H9 (cell line): ENCODE measurements around the gene POT1. TPM values are rescaled to one million over a fixed set of nuclear protein-coding genes. Genes with fewer than 3 reads are reported as not detected.

Experiments
- DNase-seq: peaks from one replicate; pipeline ENCODE4 v3.0.0-alpha.2; 2017
- H2AFZ ChIP-seq: one replicate; pipeline ENCODE4 v1.6.1; 2013; ENCODE audit warnings: mild to moderate bottlenecking, low read length, control low read depth, moderate library complexity
- H2AK5ac ChIP-seq: 2 replicates; pipeline ENCODE4 v1.6.1; 2013; ENCODE audit warnings: low read length, control low read depth, mixed read lengths; ENCODE audit not compliant: insufficient read length
- H2BK120ac ChIP-seq: one replicate; pipeline ENCODE4 v1.6.1; 2013; ENCODE audit warnings: low read depth, mild to moderate bottlenecking, low read length, control low read depth, inconsistent platforms; ENCODE audit not compliant: poor library complexity, severe bottlenecking
- H2BK12ac ChIP-seq: 2 replicates; pipeline ENCODE4 v1.6.1; 2013; ENCODE audit warnings: low read length, control low read depth, mixed read lengths, low read depth; ENCODE audit not compliant: insufficient read length
- H2BK15ac ChIP-seq: 2 replicates; pipeline ENCODE4 v1.6.1; 2013; ENCODE audit warnings: low read depth, low read length, control low read depth
- H2BK20ac ChIP-seq: one replicate; pipeline ENCODE4 v1.6.1; 2013; ENCODE audit warnings: low read depth, mild to moderate bottlenecking, low read length, control low read depth, inconsistent platforms; ENCODE audit not compliant: poor library complexity, severe bottlenecking
- H2BK5ac ChIP-seq: 2 replicates; pipeline ENCODE4 v1.6.1; 2013; ENCODE audit warnings: low read length, control low read depth, mixed read lengths; ENCODE audit not compliant: insufficient read length
- H3K14ac ChIP-seq: 2 replicates; pipeline ENCODE4 v1.6.1; 2013; ENCODE audit warnings: low read length, control low read depth; ENCODE audit not compliant: insufficient read depth
- H3K18ac ChIP-seq: 2 replicates; pipeline ENCODE4 v1.6.1; 2013; ENCODE audit warnings: low read depth, mild to moderate bottlenecking, mixed read lengths, low read length, control low read depth; ENCODE audit not compliant: insufficient read length
- H3K23ac ChIP-seq: 2 replicates; pipeline ENCODE4 v1.6.1; 2013; ENCODE audit warnings: low read length, control low read depth, mixed read lengths, low read depth; ENCODE audit not compliant: insufficient read length
- H3K23me2 ChIP-seq: 2 replicates; pipeline ENCODE4 v1.6.1; 2013; ENCODE audit warnings: low read depth, mild to moderate bottlenecking, mixed read lengths, low read length, control low read depth; ENCODE audit not compliant: insufficient read length, poor library complexity, severe bottlenecking
- H3K27ac ChIP-seq: 2 replicates; pipeline ENCODE4 v1.5.1; 2013; ENCODE audit warnings: low read length, control low read depth, mixed read lengths, low read depth; ENCODE audit not compliant: insufficient read length
- H3K27me3 ChIP-seq: 2 replicates; pipeline ENCODE4 v1.6.1; 2013; ENCODE audit warnings: low read length, control low read depth, inconsistent platforms; ENCODE audit not compliant: insufficient read depth
- H3K4ac ChIP-seq: 2 replicates; pipeline ENCODE4 v1.6.1; 2013; ENCODE audit warnings: low read depth, mild to moderate bottlenecking, control low read depth, inconsistent platforms, low read length, moderate library complexity
- H3K4me1 ChIP-seq: 2 replicates; pipeline ENCODE4 v1.6.1; 2013; ENCODE audit warnings: low read length, control low read depth, inconsistent platforms; ENCODE audit not compliant: insufficient read depth
- H3K4me2 ChIP-seq: 2 replicates; pipeline ENCODE4 v1.6.1; 2013; ENCODE audit warnings: low read length, control low read depth, mixed read lengths; ENCODE audit not compliant: insufficient read length, insufficient read depth
- H3K56ac ChIP-seq: 2 replicates; pipeline ENCODE4 v1.6.1; 2013; ENCODE audit warnings: low read depth, mild to moderate bottlenecking, mixed read lengths, low read length, control low read depth; ENCODE audit not compliant: insufficient read length
- H3K79me1 ChIP-seq: 2 replicates; pipeline ENCODE4 v1.6.1; 2013; ENCODE audit warnings: low read depth, mild to moderate bottlenecking, moderate library complexity, low read length, control low read depth, inconsistent platforms; ENCODE audit not compliant: insufficient read depth, poor library complexity, severe bottlenecking
- H3K79me2 ChIP-seq: 2 replicates; pipeline ENCODE4 v1.6.1; 2013; ENCODE audit warnings: low read length, control low read depth, inconsistent platforms; ENCODE audit not compliant: insufficient read depth
- H3K9ac ChIP-seq: 2 replicates; pipeline ENCODE4 v1.6.1; 2013; ENCODE audit warnings: low read length, control low read depth, mixed read lengths; ENCODE audit not compliant: insufficient read length; ENCODE audit errors: extremely low read depth
- H3K9me3 ChIP-seq: one replicate; pipeline ENCODE4 v1.6.1; 2013; ENCODE audit warnings: low read depth, low read length, inconsistent platforms; ENCODE audit not compliant: control insufficient read depth
- H3T11ph ChIP-seq: one replicate; pipeline ENCODE4 v1.6.1; 2013; ENCODE audit warnings: mild to moderate bottlenecking, low read length, control low read depth, inconsistent platforms
- H4K20me1 ChIP-seq: one replicate; pipeline ENCODE4 v1.6.1; 2013; ENCODE audit not compliant: control insufficient read depth, insufficient read length, insufficient read depth
- H4K5ac ChIP-seq: 2 replicates; pipeline ENCODE4 v1.6.1; 2013; ENCODE audit warnings: low read depth, mild to moderate bottlenecking, mixed read lengths, low read length, control low read depth; ENCODE audit not compliant: insufficient read length
- H4K8ac ChIP-seq: replicated peaks from 2 replicates; pipeline ENCODE4 v1.6.1; 2013; ENCODE audit warnings: low read length, control low read depth, mixed read lengths, low read depth; ENCODE audit not compliant: insufficient read length
- H4K91ac ChIP-seq: 2 replicates; pipeline ENCODE4 v1.6.1; 2013; ENCODE audit warnings: low read depth, mild to moderate bottlenecking, moderate library complexity, mixed read lengths, low read length, control low read depth; ENCODE audit not compliant: insufficient read length
- H3K27ac Mint-ChIP-seq, 3 experiments: 2 replicates in 2 of 3; 3 replicates in 1 of 3; pipeline ENCODE4 v1.8.0; 2020 to 2021; ENCODE audit warnings: mixed read lengths in 3 of 3, mild to moderate bottlenecking in 1 of 3, moderate library complexity in 1 of 3
- H3K27me3 Mint-ChIP-seq: 2 replicates; pipeline ENCODE4 v1.8.0; 2021; ENCODE audit warnings: low read depth, mild to moderate bottlenecking, moderate library complexity, mixed read lengths
- H3K36me3 Mint-ChIP-seq, 3 experiments: 2 replicates in 2 of 3; 3 replicates in 1 of 3; pipeline ENCODE4 v1.8.0; 2020 to 2021; ENCODE audit warnings: low read depth in 3 of 3, mixed read lengths in 3 of 3; ENCODE audit not compliant: insufficient read depth in 1 of 3
- H3K4me1 Mint-ChIP-seq, 2 experiments: 2 replicates each; pipeline ENCODE4 v1.8.0; 2020; ENCODE audit warnings: mixed read lengths in 2 of 2
- H3K4me3 Mint-ChIP-seq, 2 experiments: 2 replicates in 1 of 2; 3 replicates in 1 of 2; pipeline ENCODE4 v1.8.0; 2020 to 2021; ENCODE audit warnings: mild to moderate bottlenecking in 2 of 2, mixed read lengths in 2 of 2, moderate library complexity in 1 of 2
- H3K9me3 Mint-ChIP-seq, 2 experiments: 2 replicates in 1 of 2; 3 replicates in 1 of 2; pipeline ENCODE4 v1.8.0; 2020; ENCODE audit warnings: mild to moderate bottlenecking in 2 of 2, mixed read lengths in 2 of 2, moderate library complexity in 1 of 2
- total RNA-seq: library from RNA; stranded (reverse); gene quantifications from 2 replicates; pipeline ENCODE4 v1.2.1, GENCODE V29; 2021
- TF ChIP-seq, protein P1 (sequence below): fragments of 200-600 bp; sonication (generic); conservative IDR thresholded peaks from 3 replicates; pipeline ENCODE4 v1.8.0; 2021; ENCODE audit warnings: antibody characterized with exemption, mild to moderate bottlenecking

The POT1 gene
- total RNA-seq, 1 experiment from 2014 or later, result 23.4 TPM

DNA sequence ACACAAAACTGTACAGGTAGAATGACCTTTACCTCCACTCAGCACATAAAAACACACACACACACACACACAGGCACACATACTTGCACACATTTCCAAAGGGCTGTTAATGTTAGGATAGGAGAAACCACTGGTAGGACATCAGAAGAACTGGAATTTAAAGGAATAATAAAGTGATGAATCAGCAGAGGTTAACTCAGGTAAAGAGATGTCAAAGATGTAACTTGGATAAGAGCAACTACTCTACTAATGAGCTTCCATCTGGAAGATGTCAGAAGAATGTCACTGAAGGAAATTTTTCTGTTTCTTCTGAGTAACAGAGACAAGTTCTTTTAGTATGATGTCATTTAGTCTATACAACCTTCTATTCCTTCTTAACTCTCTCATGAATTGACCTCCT is 137.6 kb downstream of the POT1 start:
- Mint-ChIP-seq H3K4me3 (no peak overlapping the region), H3K4me1 (peaks cover 0 to 2% of the 10 kb centered on the region in 2 experiments; a peak in 2 of 4 replicates), H3K36me3 (no peaks in the 10 kb centered on the region), H3K27ac (no peak overlapping the region), H3K27me3 (no peaks in the 10 kb centered on the region), H3K9me3 (no peaks in the 10 kb centered on the region)
- Histone ChIP-seq H2BK20ac (no peak overlapping the region), H3K18ac (no peak overlapping the region), H4K8ac (no peak overlapping the region), H3K27me3 (no peaks in the 10 kb centered on the region), H3K14ac (no peak overlapping the region), H3K4me2 (no peak overlapping the region), H3K9ac (no peak overlapping the region), H3K23ac (no peak overlapping the region), H4K20me1 (no peaks in the 10 kb centered on the region), H4K91ac (no peak overlapping the region), H2BK12ac (no peak overlapping the region), H4K5ac (no peak overlapping the region), H2BK120ac (no peak overlapping the region), H2AFZ (no peak overlapping the region), H2BK5ac (no peak overlapping the region), H3K27ac (no peak overlapping the region), H3K23me2 (no peaks in the 10 kb centered on the region), H3K9me3 (no peaks in the 10 kb centered on the region), H3K79me2 (no peaks in the 10 kb centered on the region), H2BK15ac (no peak overlapping the region), H3K4me1 (no peaks in the 10 kb centered on the region), H2AK5ac (no peak overlapping the region), H3T11ph (no peak overlapping the region), H3K79me1 (no peaks in the 10 kb centered on the region), H3K56ac (no peak overlapping the region), H3K4ac (no peak overlapping the region)
- DNase-seq, result no peak
- TF ChIP-seq, protein P1, sequence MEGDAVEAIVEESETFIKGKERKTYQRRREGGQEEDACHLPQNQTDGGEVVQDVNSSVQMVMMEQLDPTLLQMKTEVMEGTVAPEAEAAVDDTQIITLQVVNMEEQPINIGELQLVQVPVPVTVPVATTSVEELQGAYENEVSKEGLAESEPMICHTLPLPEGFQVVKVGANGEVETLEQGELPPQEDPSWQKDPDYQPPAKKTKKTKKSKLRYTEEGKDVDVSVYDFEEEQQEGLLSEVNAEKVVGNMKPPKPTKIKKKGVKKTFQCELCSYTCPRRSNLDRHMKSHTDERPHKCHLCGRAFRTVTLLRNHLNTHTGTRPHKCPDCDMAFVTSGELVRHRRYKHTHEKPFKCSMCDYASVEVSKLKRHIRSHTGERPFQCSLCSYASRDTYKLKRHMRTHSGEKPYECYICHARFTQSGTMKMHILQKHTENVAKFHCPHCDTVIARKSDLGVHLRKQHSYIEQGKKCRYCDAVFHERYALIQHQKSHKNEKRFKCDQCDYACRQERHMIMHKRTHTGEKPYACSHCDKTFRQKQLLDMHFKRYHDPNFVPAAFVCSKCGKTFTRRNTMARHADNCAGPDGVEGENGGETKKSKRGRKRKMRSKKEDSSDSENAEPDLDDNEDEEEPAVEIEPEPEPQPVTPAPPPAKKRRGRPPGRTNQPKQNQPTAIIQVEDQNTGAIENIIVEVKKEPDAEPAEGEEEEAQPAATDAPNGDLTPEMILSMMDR, result no peak
